ENCODE measurements around the gene RABGAP1L. TPM values are rescaled to one million over a fixed set of nuclear protein-coding genes. Genes with fewer than 3 reads are reported as not detected.

Gene RABGAP1L
- total and polyA plus RNA-seq, 2 of the 4 experiments (the other 2 are of a cell fraction) = 7.9 to 26.7 TPM

- H2AK5ac ChIP-seq (ENCODE audit: low read depth, low read length) = no peak overlapping the region
- no peak overlapping the region for H2AFZ ChIP-seq (replicated peaks; ENCODE audit: low read length, poor library complexity)
- H2BK5ac ChIP-seq (ENCODE audit: low read depth, low read length, poor library complexity, severe bottlenecking) = no peak overlapping the region
- H4K5ac ChIP-seq (ENCODE audit: low read depth, low read length) = no peak overlapping the region
- ATAC-seq (ENCODE audit: low read depth) = no peak
- dilution Hi-C loops (cut with HindIII; ENCODE audit: low sequenced_read_pairs, unreplicated experiment) (no loop called here), in situ Hi-C loops (cut with MboI; ENCODE audit: low sequenced_read_pairs) (no loop called here), intact Hi-C loops (cut with micrococcal nuclease) (no loop called here)
- ChIA-PET CTCF (no interaction called here), POLR2A (ENCODE audit: unreplicated experiment) (no interaction called here)
- no peak overlapping the region for H2BK15ac ChIP-seq (ENCODE audit: low read depth, low read length)
- H3K23ac ChIP-seq (ENCODE audit: low read depth, low read length) = no peak overlapping the region
- BruUV-seq (replicated peaks) = no TSS peak
- H3K27me3 ChIP-seq (ENCODE audit: control insufficient read depth, insufficient read depth, low read length) = no peaks in the 10 kb centered on the region
- H3K9ac ChIP-seq (ENCODE audit: low read depth, low read length) = no peak overlapping the region
- H3K18ac ChIP-seq (ENCODE audit: low read depth, low read length) = no peak overlapping the region
- no peaks in the 10 kb centered on the region for H4K20me1 ChIP-seq (ENCODE audit: insufficient read depth, low read length)
- no peak overlapping the region for H2AK9ac ChIP-seq (replicated peaks; ENCODE audit: low read depth, low read length, poor library complexity)
- no peaks in the 10 kb centered on the region for H3K36me3 ChIP-seq (ENCODE audit: control insufficient read depth, insufficient read depth, low read length)
- H3K9me3 ChIP-seq (ENCODE audit: control insufficient read depth, insufficient read depth, low read length) = no peaks in the 10 kb centered on the region
- TF ChIP-seq MAZ (IDR thresholded peaks at IDR 0.05; ENCODE audit: borderline replicate concordance, low read depth, low read length) (no peak), POLR2A (IDR thresholded peaks at IDR 0.05; ENCODE audit: low read depth, low read length) (no peak), RAD21 (IDR thresholded peaks at IDR 0.05; ENCODE audit: low read length) (no peak), MAFK (IDR thresholded peaks at IDR 0.05; ENCODE audit: low read depth, low read length) (no peak), FOS (IDR thresholded peaks at IDR 0.05; ENCODE audit: low read depth, low read length) (no peak), CTCF (conservative IDR thresholded peaks at IDR 0.05; ENCODE audit: low read depth, low read length) (no peak), MXI1 (IDR thresholded peaks at IDR 0.05; ENCODE audit: borderline replicate concordance, low read depth, low read length) (no peak), BHLHE40 (IDR thresholded peaks at IDR 0.05; ENCODE audit: low read depth, low read length) (no peak), ELK1 (IDR thresholded peaks at IDR 0.05; ENCODE audit: borderline replicate concordance, low read depth, low read length) (no peak), NFE2L2 (IDR thresholded peaks at IDR 0.05; ENCODE audit: low read depth, low read length) (no peak), RCOR1 (IDR thresholded peaks at IDR 0.05; ENCODE audit: insufficient replicate concordance, low read length) (no peak), SMC3 (IDR thresholded peaks at IDR 0.05; ENCODE audit: low read depth, low read length) (no peak), RFX5 (IDR thresholded peaks at IDR 0.05; ENCODE audit: low read depth, low read length) (no peak), USF2 (IDR thresholded peaks at IDR 0.05; ENCODE audit: low read depth, low read length) (no peak), CEBPB (IDR thresholded peaks at IDR 0.05; ENCODE audit: low read depth, low read length) (no peak)
- no peak for DNase-seq
- H3K14ac ChIP-seq (replicated peaks; ENCODE audit: low read depth, low read length) = no peak overlapping the region
- no peaks in the 10 kb centered on the region for H3K9me1 ChIP-seq (ENCODE audit: insufficient read depth, low read length)
- no peak overlapping the region for H3K56ac ChIP-seq (ENCODE audit: extremely low read depth, insufficient read depth, low read length)
- H2BK20ac ChIP-seq (ENCODE audit: low read depth, low read length) = no peak overlapping the region
- no peak overlapping the region for H3K4ac ChIP-seq (ENCODE audit: low read depth, low read length)
- no peak overlapping the region for H2BK120ac ChIP-seq (ENCODE audit: low read depth, low read length)
- WGBS, 2 experiments (ENCODE audit: extremely low coverage in 2 of 2, insufficient read length in 1 of 2) = no CpG with 5 or more reads among the region's 10 CpGs
- H4K8ac ChIP-seq (ENCODE audit: low read depth in 2 of 2, low read length in 2 of 2) = no peak overlapping the region
- no peaks in the 10 kb centered on the region for H3K4me1 ChIP-seq (ENCODE audit: control insufficient read depth, insufficient read depth, low read length)
- no peak overlapping the region for H3K4me2 ChIP-seq (ENCODE audit: low read depth, low read length)
- H3K4me3 ChIP-seq (ENCODE audit: insufficient read depth, low read depth, low read length) = no peak overlapping the region
- H3K79me1 ChIP-seq (ENCODE audit: low read depth in 1 of 2, low read length in 2 of 2) = no peaks in the 10 kb centered on the region
- H3K27ac ChIP-seq (ENCODE audit: insufficient read depth, low read length) = no peak overlapping the region
- H4K91ac ChIP-seq (ENCODE audit: insufficient read depth, low read depth, low read length) = no peak overlapping the region
These were observed 138.0 kb downstream of the RABGAP1L start for GRCh38 chr1:174297351-174297750.
